NCI-H446 treated with DMSO at 0.1 percent for 48 hours (cell line): ENCODE measurements around the gene MEF2C.

Experiments
- DNase-seq: peaks from one replicate; lab custom pipeline; 2025; lab: John Stamatoyannopoulos, UW

MEF2C gene

GRCh38 chr5:88758591-88758990, 124.4 kb downstream of the MEF2C start:
- DNase-seq = no peak

- DNase-seq = no peak
Measured at GRCh38 chr5:88758184-88758583, 124.8 kb downstream of the MEF2C start.

GRCh38 chr5:88756953-88757352, 126.0 kb downstream of the MEF2C start:
- DNase-seq = no peak

GRCh38 chr5:88748666-88749065, 134.3 kb downstream of the MEF2C start:
- DNase-seq = no peak

GRCh38 chr5:88746438-88746882, 136.5 kb downstream of the MEF2C start:
- DNase-seq = no peak

- DNase-seq = no peak
Measured at GRCh38 chr5:88745093-88745696, 137.8 kb downstream of the MEF2C start.

GRCh38 chr5:88743231-88743834, 139.7 kb downstream of the MEF2C start:
- no peak for DNase-seq

- DNase-seq = no peak
Measured at GRCh38 chr5:88741964-88742363, 141.0 kb downstream of the MEF2C start.

- no peak for DNase-seq
Measured at GRCh38 chr5:88740604-88741185, 142.3 kb downstream of the MEF2C start.

GRCh38 chr5:88736494-88736893, 146.5 kb downstream of the MEF2C start:
- no peak for DNase-seq

- no peak for DNase-seq
Measured at GRCh38 chr5:88734983-88735382, 148.0 kb downstream of the MEF2C start.

- DNase-seq = no peak
Measured at GRCh38 chr5:88734191-88734640, 148.8 kb downstream of the MEF2C start.

- no peak for DNase-seq
Measured at GRCh38 chr5:88732862-88733261, 150.1 kb downstream of the MEF2C start.

GRCh38 chr5:88732181-88732633, 150.8 kb downstream of the MEF2C start:
- DNase-seq = peak; percentile 25

GRCh38 chr5:88729829-88730182, 153.2 kb downstream of the MEF2C start:
- no peak for DNase-seq

GRCh38 chr5:88729084-88729828, 153.7 kb downstream of the MEF2C start:
- peak; percentile 74 for DNase-seq

GRCh38 chr5:88727705-88728313, 155.2 kb downstream of the MEF2C start:
- DNase-seq = no peak

- DNase-seq = no peak
Measured at GRCh38 chr5:88725454-88725853, 157.5 kb downstream of the MEF2C start.

- no peak for DNase-seq
Measured at GRCh38 chr5:88724201-88724600, 158.8 kb downstream of the MEF2C start.

GRCh38 chr5:88722546-88723073, 160.4 kb downstream of the MEF2C start:
- no peak for DNase-seq

GRCh38 chr5:88719434-88719833, 163.6 kb downstream of the MEF2C start:
- DNase-seq = no peak

- no peak for DNase-seq
Measured at GRCh38 chr5:88718736-88719135, 164.2 kb downstream of the MEF2C start.
